Lower leg skin (tissue), 4 donors: Measurements from ENCODE around the gene INHBB. TPM values are rescaled to one million over a fixed set of nuclear protein-coding genes. Genes with fewer than 3 reads are reported as not detected.

Source experiments
- DNase-seq, 2 donors: peaks; one replicate each; pipeline ENCODE4 v3.0.0-alpha.2; 2019; ENCODE audit warnings: low spot score in 2 of 2
- H3K4me3 ChIP-seq: fragments of 200-600 bp; sonication (generic); 2 replicates; pipeline ENCODE4 v1.5.1; 2017; ENCODE audit warnings: mild to moderate bottlenecking, low read depth; ENCODE audit not compliant: poor library complexity, severe bottlenecking
- CTCF ChIP-seq, 3 donors: fragments of 450-650 bp; IDR thresholded peaks; one replicate each; pipeline ENCODE4 v1.5.1; 2016; ENCODE audit warnings: antibody characterized with exemption in 3 of 3, mild to moderate bottlenecking in 3 of 3, moderate library complexity in 2 of 3
- POLR2A ChIP-seq, 2 donors: fragments of 450-650 bp; IDR thresholded peaks; one replicate each; pipeline ENCODE4 v1.6.1; 2016 to 2017; ENCODE audit warnings: antibody characterized with exemption in 2 of 2, mild to moderate bottlenecking in 1 of 2, moderate library complexity in 1 of 2
- WGBS, 2 donors: methylation state at CpG; one replicate each; pipeline ENCODE4 v1.1.5; 2018; 5-methylcytosine and 5-hydroxymethylcytosine counted together
- intact Hi-C: fragments of 100-400 bp; cut with DNase I; formaldehyde crosslinking; loops from one replicate; pipeline ENCODE4 v1.15.0; 2023; ENCODE audit warnings: low total_unique reads
- total RNA-seq, 4 donors: library from RNA; depleted of rRNA; stranded (reverse); fragments of >200 nt; gene quantifications; one replicate each; pipeline ENCODE4 v1.1.0, GENCODE V29; 2016

The INHBB gene
- total RNA-seq, 4 donors from 2014 or later, result 9.4 to 47.9 (median 25.0) TPM

GRCh38 chr2:120391911-120392665, 46.2 kb downstream of the INHBB start:
- TF ChIP-seq CTCF (IDR thresholded peaks at IDR 0.05) (no peak), POLR2A (IDR thresholded peaks at IDR 0.05) (no peak)
- intact Hi-C loops, result no loop called here
- H3K4me3 ChIP-seq, result no peak overlapping the region
- WGBS, 2 donors, result 88% methylated on average over 16 of the region's 16 CpGs
- DNase-seq, result peak in 1 of 2 donors; percentile 67

GRCh38 chr2:120392923-120393322, 47.0 kb downstream of the INHBB start:
- 91 to 95% methylated on average over 1 of the region's 1 CpG for WGBS, 2 donors
- no peak overlapping the region for H3K4me3 ChIP-seq
- no peak for TF ChIP-seq POLR2A (IDR thresholded peaks at IDR 0.05)
- no peak for TF ChIP-seq CTCF (IDR thresholded peaks at IDR 0.05)
- intact Hi-C loops, result no loop called here
- DNase-seq, result no peak

- WGBS, 2 donors, result 91% methylated on average over 5 of the region's 5 CpGs
- TF ChIP-seq POLR2A (IDR thresholded peaks at IDR 0.05) (no peak), CTCF (IDR thresholded peaks at IDR 0.05) (no peak)
- H3K4me3 ChIP-seq, result no peak overlapping the region
- intact Hi-C loops, result no loop called here
- peak in 1 of 2 donors; percentile 42 for DNase-seq
Observed at GRCh38 chr2:120393456-120393855, 47.5 kb downstream of the INHBB start.

- peak in 1 of 2 donors; percentile 49 for DNase-seq
- 93 to 97% methylated on average over 8 of the region's 8 CpGs for WGBS, 2 donors
- no peak overlapping the region for H3K4me3 ChIP-seq
- intact Hi-C loops, result no loop called here
- TF ChIP-seq CTCF (IDR thresholded peaks at IDR 0.05) (no peak), POLR2A (IDR thresholded peaks at IDR 0.05) (no peak)
Observed at GRCh38 chr2:120394764-120395163, 48.8 kb downstream of the INHBB start.

- H3K4me3 ChIP-seq, result no peak overlapping the region
- intact Hi-C loops, result no loop called here
- no peak for TF ChIP-seq CTCF (IDR thresholded peaks at IDR 0.05)
- DNase-seq, result peak in 1 of 2 donors; percentile 36
- 73 to 78% methylated on average over 21 of the region's 21 CpGs for WGBS, 2 donors
Observed at GRCh38 chr2:120395221-120396012, 49.5 kb downstream of the INHBB start.
